ENCODE results near the gene GPR3.

- TF ChIP-seq CTCF (IDR thresholded peaks at IDR 0.05; ENCODE audit: extremely low read depth in 1 of 2, insufficient read depth in 1 of 2, low read depth in 1 of 2, low read length in 2 of 2) = no peak
- no peak for TF ChIP-seq JUN (IDR thresholded peaks at IDR 0.05; ENCODE audit: borderline replicate concordance, insufficient read depth, insufficient read length, low read depth)
- no peak for TF ChIP-seq POLR2A (IDR thresholded peaks at IDR 0.05; ENCODE audit: low read depth, low read length)
- peak; percentile 25 for TF ChIP-seq MAX (IDR thresholded peaks at IDR 0.05; ENCODE audit: insufficient read depth, insufficient read length)
- TF ChIP-seq EZH2 (IDR thresholded peaks at IDR 0.05; ENCODE audit: borderline replicate concordance, low read depth, low read length, severe bottlenecking) = no peak
- no peak for TF ChIP-seq FOS (IDR thresholded peaks at IDR 0.05; ENCODE audit: borderline replicate concordance, insufficient read depth, low read length)
- TF ChIP-seq POLR2AphosphoS5 (IDR thresholded peaks at IDR 0.05; ENCODE audit: insufficient read depth, low read depth, low read length) = peak; percentile 8
Measured at GRCh38 chr1:27349784-27350662, 42.4 kb upstream of the GPR3 start.
